ENCODE data around the gene GLOD4. TPM values are rescaled to one million over a fixed set of nuclear protein-coding genes. Genes with fewer than 3 reads are reported as not detected.

GLOD4 gene
- total and polyA plus RNA-seq, 2 of the 4 experiments (the other 2 are of a cell fraction) = 26.3 to 36.7 TPM

DNA sequence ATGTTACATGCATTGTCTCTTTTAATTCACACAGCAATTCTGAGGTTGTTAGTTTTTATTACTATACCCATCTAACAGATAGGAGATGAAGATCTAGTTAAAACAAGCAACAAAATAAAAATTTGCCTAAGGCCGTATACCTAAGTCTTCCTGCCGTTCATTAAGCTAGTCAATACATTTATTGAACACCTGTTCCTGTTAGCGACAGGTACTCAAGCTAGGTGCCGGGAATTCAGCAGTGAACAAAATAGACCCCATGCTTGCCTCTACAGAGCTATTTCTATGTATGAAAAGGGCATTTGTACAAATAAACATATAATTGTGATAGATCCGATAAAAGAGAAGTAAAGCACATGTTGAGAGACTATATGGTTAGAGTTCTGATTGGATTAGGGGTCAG, 64.0 kb downstream of the GLOD4 start:
- Histone ChIP-seq H3K27me3 (ENCODE audit: control insufficient read depth, insufficient read depth, low read length) (no peaks in the 10 kb centered on the region), H3K9ac (ENCODE audit: low read depth, low read length) (no peak overlapping the region), H3K14ac (replicated peaks; ENCODE audit: low read depth, low read length) (no peak overlapping the region), H2AK9ac (replicated peaks; ENCODE audit: low read depth, low read length, poor library complexity) (no peak overlapping the region), H3K4me1 (ENCODE audit: control insufficient read depth, insufficient read depth, low read length) (peaks cover 4% of the 10 kb centered on the region; the same call in 1 of the 2 replicates), H2BK15ac (ENCODE audit: low read depth, low read length) (no peak overlapping the region), H4K5ac (ENCODE audit: low read depth, low read length) (no peak overlapping the region), H2BK120ac (ENCODE audit: low read depth, low read length) (no peak overlapping the region), H3K23ac (ENCODE audit: low read depth, low read length) (no peak overlapping the region), H3K79me1 (ENCODE audit: low read depth in 1 of 2, low read length in 2 of 2) (peaks cover 4 to 25% of the 10 kb centered on the region in 2 experiments; a peak in 3 of 4 replicates), H3K9me3 (ENCODE audit: control insufficient read depth, insufficient read depth, low read length) (no peaks in the 10 kb centered on the region), H2AFZ (replicated peaks; ENCODE audit: low read length, poor library complexity) (no peak overlapping the region), H4K8ac (ENCODE audit: low read depth in 2 of 2, low read length in 2 of 2) (no peak overlapping the region), H3K4me3 (ENCODE audit: insufficient read depth, low read depth, low read length) (no peak overlapping the region), H3K36me3 (ENCODE audit: control insufficient read depth, insufficient read depth, low read length) (no peaks in the 10 kb centered on the region), H2BK20ac (ENCODE audit: low read depth, low read length) (no peak overlapping the region), H3K4me2 (ENCODE audit: low read depth, low read length) (no peak overlapping the region), H3K27ac (ENCODE audit: insufficient read depth, low read length) (no peak overlapping the region), H3K4ac (ENCODE audit: low read depth, low read length) (no peak overlapping the region), H3K18ac (ENCODE audit: low read depth, low read length) (no peak overlapping the region), H4K20me1 (ENCODE audit: insufficient read depth, low read length) (no peaks in the 10 kb centered on the region), H2BK5ac (ENCODE audit: low read depth, low read length, poor library complexity, severe bottlenecking) (no peak overlapping the region), H2AK5ac (ENCODE audit: low read depth, low read length) (no peak overlapping the region), H3K9me1 (ENCODE audit: insufficient read depth, low read length) (peaks cover 3% of the 10 kb centered on the region; the same call in 1 of the 2 replicates), H4K91ac (ENCODE audit: insufficient read depth, low read depth, low read length) (no peak overlapping the region), H3K56ac (ENCODE audit: extremely low read depth, insufficient read depth, low read length) (no peak overlapping the region)
- BruUV-seq (replicated peaks) = no TSS peak
- in situ Hi-C loops (cut with MboI; ENCODE audit: low sequenced_read_pairs) (no loop called here), intact Hi-C loops (cut with micrococcal nuclease) (no loop called here), dilution Hi-C loops (cut with HindIII; ENCODE audit: low sequenced_read_pairs, unreplicated experiment) (no loop called here)
- ATAC-seq (ENCODE audit: low read depth) (no peak), DNase-seq (no peak)
- CTCF ChIA-PET = interaction anchor here (0.7 kb wide), 1 partner anchor 22 kb away, joined by 3 read pairs; no protein-coding TSS in a partner anchor
- TF ChIP-seq POLR2A (IDR thresholded peaks at IDR 0.05; ENCODE audit: low read depth, low read length) (no peak), USF2 (IDR thresholded peaks at IDR 0.05; ENCODE audit: low read depth, low read length) (no peak), BHLHE40 (IDR thresholded peaks at IDR 0.05; ENCODE audit: low read depth, low read length) (no peak), MXI1 (IDR thresholded peaks at IDR 0.05; ENCODE audit: borderline replicate concordance, low read depth, low read length) (no peak), CTCF (conservative IDR thresholded peaks at IDR 0.05; ENCODE audit: low read depth, low read length) (no peak), SMC3 (IDR thresholded peaks at IDR 0.05; ENCODE audit: low read depth, low read length) (no peak), NFE2L2 (IDR thresholded peaks at IDR 0.05; ENCODE audit: low read depth, low read length) (no peak), CHD1 (IDR thresholded peaks at IDR 0.05; ENCODE audit: low read depth, low read length) (no peak)
- TF ChIP-seq, protein P1, sequence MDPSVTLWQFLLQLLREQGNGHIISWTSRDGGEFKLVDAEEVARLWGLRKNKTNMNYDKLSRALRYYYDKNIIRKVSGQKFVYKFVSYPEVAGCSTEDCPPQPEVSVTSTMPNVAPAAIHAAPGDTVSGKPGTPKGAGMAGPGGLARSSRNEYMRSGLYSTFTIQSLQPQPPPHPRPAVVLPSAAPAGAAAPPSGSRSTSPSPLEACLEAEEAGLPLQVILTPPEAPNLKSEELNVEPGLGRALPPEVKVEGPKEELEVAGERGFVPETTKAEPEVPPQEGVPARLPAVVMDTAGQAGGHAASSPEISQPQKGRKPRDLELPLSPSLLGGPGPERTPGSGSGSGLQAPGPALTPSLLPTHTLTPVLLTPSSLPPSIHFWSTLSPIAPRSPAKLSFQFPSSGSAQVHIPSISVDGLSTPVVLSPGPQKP (IDR thresholded peaks at IDR 0.05; ENCODE audit: borderline replicate concordance, low read depth, low read length) = no peak
- WGBS, 2 experiments (ENCODE audit: extremely low coverage in 2 of 2, insufficient read length in 1 of 2) = no CpG with 5 or more reads among the region's 5 CpGs
- POLR2A ChIA-PET (ENCODE audit: unreplicated experiment) = no interaction called here

Data from IMR-90 (cell line).